ENCODE data around the gene AUTS2. TPM values are rescaled to one million over a fixed set of nuclear protein-coding genes. Genes with fewer than 3 reads are reported as not detected.

AUTS2 gene
- polyA plus RNA-seq, 3 donors, result 0.08 to 0.35 TPM; not detected in 1

GRCh38 chr7:70717553-70718329 is 1119.5 kb downstream of the AUTS2 start:
- Histone ChIP-seq H3K4me1 (ENCODE audit: control insufficient read depth in 1 of 2, insufficient read depth in 2 of 2, low read length in 2 of 2) (no peaks in the 10 kb centered on the region), H3K27me3 (ENCODE audit: control insufficient read depth in 2 of 2, insufficient read depth in 2 of 2, low read length in 2 of 2) (no peaks in the 10 kb centered on the region), H4K20me1 (ENCODE audit: insufficient read depth, low read length) (no peaks in the 10 kb centered on the region), H3K9ac (ENCODE audit: insufficient read depth, low read length, poor library complexity, severe bottlenecking) (no peak overlapping the region), H3K27ac (ENCODE audit: low read depth in 1 of 2, low read length in 2 of 2) (no peak overlapping the region), H3K4me2 (replicated peaks; ENCODE audit: extremely low read depth, low read length, poor library complexity, severe bottlenecking) (no peak overlapping the region), H3K9me3 (replicated peaks in 1 of 2; ENCODE audit: control insufficient read depth in 1 of 2, insufficient read depth in 1 of 2, low read length in 2 of 2) (no peaks in the 10 kb centered on the region), H3K4me3 (replicated peaks in 1 of 3; ENCODE audit: low read depth in 2 of 3, low read length in 3 of 3) (no peak overlapping the region), H3K36me3 (replicated peaks in 1 of 2; ENCODE audit: control insufficient read depth in 1 of 2, insufficient read depth in 2 of 2, low read length in 2 of 2) (no peaks in the 10 kb centered on the region), H3K79me2 (ENCODE audit: insufficient read depth, low read length) (no peaks in the 10 kb centered on the region), H2AFZ (ENCODE audit: insufficient read depth, low read depth, low read length, poor library complexity, severe bottlenecking) (no peak overlapping the region)
- no peak overlapping the region for H3K27ac Mint-ChIP-seq
- peaks cover 1 to 10% (median 2%) of the 10 kb centered on the region in 3 donors for H3K27me3 Mint-ChIP-seq (ENCODE audit: low read depth in 3 of 3)
- H3K36me3 Mint-ChIP-seq, result no peaks in the 10 kb centered on the region
- 66% methylated on average over 5 of the region's 9 CpGs for WGBS (ENCODE audit: insufficient coverage)
- intact Hi-C loops (cut with micrococcal nuclease), result no loop called here
- no peak for DNase-seq
- TF ChIP-seq CTCF (IDR thresholded peaks at IDR 0.05), result no peak
- H3K9me3 Mint-ChIP-seq, result peaks cover 0 to 4% (median 0%) of the 10 kb centered on the region in 7 donors
- H3K4me3 Mint-ChIP-seq, result no peak overlapping the region
- peaks cover 10% of the 10 kb centered on the region for H3K4me1 Mint-ChIP-seq

DNA sequence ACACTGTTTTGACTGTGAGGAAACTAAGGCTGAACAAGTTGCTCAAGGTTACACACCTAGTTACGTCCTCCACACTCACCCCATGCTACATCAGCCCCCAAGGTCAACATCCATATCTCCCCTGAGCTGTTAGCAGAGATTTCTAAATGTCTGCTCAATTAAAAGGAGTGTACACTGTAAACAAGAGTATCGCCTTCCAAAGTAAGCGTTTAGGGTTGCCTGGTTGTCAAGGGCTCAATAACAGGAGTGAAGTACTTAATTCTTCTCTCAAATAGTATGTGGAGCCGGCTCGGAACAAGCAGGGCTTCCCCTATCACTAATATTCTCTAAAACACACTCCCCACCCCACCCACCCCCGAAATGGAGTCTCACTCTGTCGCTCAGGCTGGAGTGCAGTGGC is 1120.8 kb downstream of the AUTS2 start:
- no CpG with 5 or more reads among the region's 7 CpGs for WGBS (ENCODE audit: insufficient coverage)
- H3K27ac ChIP-seq (ENCODE audit: low read depth in 1 of 2, low read length in 2 of 2), result no peak overlapping the region
- H3K27me3 ChIP-seq (ENCODE audit: control insufficient read depth in 2 of 2, insufficient read depth in 2 of 2, low read length in 2 of 2), result no peaks in the 10 kb centered on the region
- H3K27ac Mint-ChIP-seq, result no peak overlapping the region
- H3K4me3 ChIP-seq (replicated peaks in 1 of 3; ENCODE audit: low read depth in 2 of 3, low read length in 3 of 3), result no peak overlapping the region
- no peak for DNase-seq
- no peaks in the 10 kb centered on the region for H3K79me2 ChIP-seq (ENCODE audit: insufficient read depth, low read length)
- intact Hi-C loops (cut with micrococcal nuclease), result no loop called here
- H3K27me3 Mint-ChIP-seq (ENCODE audit: low read depth in 3 of 3), result peaks cover 1 to 10% (median 2%) of the 10 kb centered on the region in 3 donors
- no peak overlapping the region for H3K4me2 ChIP-seq (replicated peaks; ENCODE audit: extremely low read depth, low read length, poor library complexity, severe bottlenecking)
- H3K4me1 ChIP-seq (ENCODE audit: control insufficient read depth in 1 of 2, insufficient read depth in 2 of 2, low read length in 2 of 2), result no peaks in the 10 kb centered on the region
- no peak overlapping the region for H2AFZ ChIP-seq (ENCODE audit: insufficient read depth, low read depth, low read length, poor library complexity, severe bottlenecking)
- H3K9me3 ChIP-seq (replicated peaks in 1 of 2; ENCODE audit: control insufficient read depth in 1 of 2, insufficient read depth in 1 of 2, low read length in 2 of 2), result no peaks in the 10 kb centered on the region
- no peaks in the 10 kb centered on the region for H3K36me3 Mint-ChIP-seq
- no peak overlapping the region for H3K9ac ChIP-seq (ENCODE audit: insufficient read depth, low read length, poor library complexity, severe bottlenecking)
- H3K36me3 ChIP-seq (replicated peaks in 1 of 2; ENCODE audit: control insufficient read depth in 1 of 2, insufficient read depth in 2 of 2, low read length in 2 of 2), result no peaks in the 10 kb centered on the region
- TF ChIP-seq CTCF (IDR thresholded peaks at IDR 0.05), result no peak
- H3K9me3 Mint-ChIP-seq, result peaks cover 0 to 4% (median 0%) of the 10 kb centered on the region in 7 donors
- H3K4me3 Mint-ChIP-seq, result no peak overlapping the region
- H4K20me1 ChIP-seq (ENCODE audit: insufficient read depth, low read length), result no peaks in the 10 kb centered on the region
- H3K4me1 Mint-ChIP-seq, result peaks cover 10% of the 10 kb centered on the region

Data from CD14-positive monocyte (primary cell).